ENCODE results near the gene CNTN5.
"Not testable (repeated sequence)": the region's sequence is repeated elsewhere in the genome, so short reads cannot be mapped to it uniquely, and the experiment has no call there.

The CNTN5 gene

GRCh38 chr11:99803501-99803900 is 782.8 kb downstream of the CNTN5 start:
- FAIRE-seq = no peak

- FAIRE-seq = no peak
Observed at GRCh38 chr11:99812516-99812915, 791.8 kb downstream of the CNTN5 start.

- no peak for FAIRE-seq
Observed at GRCh38 chr11:99814021-99814420, 793.3 kb downstream of the CNTN5 start.

GRCh38 chr11:99814738-99815137 is 794.0 kb downstream of the CNTN5 start:
- no peak for FAIRE-seq

- no peak for FAIRE-seq
Observed at GRCh38 chr11:99818991-99819390, 798.2 kb downstream of the CNTN5 start.

GRCh38 chr11:99822846-99823565 is 802.3 kb downstream of the CNTN5 start:
- FAIRE-seq = no peak

- not testable (repeated sequence) for FAIRE-seq
Observed at GRCh38 chr11:99836739-99837138, 816.0 kb downstream of the CNTN5 start.

- FAIRE-seq = no peak
Observed at GRCh38 chr11:99841885-99842284, 821.1 kb downstream of the CNTN5 start.

GRCh38 chr11:99865951-99866350 is 845.2 kb downstream of the CNTN5 start:
- no peak for FAIRE-seq

- no peak for FAIRE-seq
Observed at GRCh38 chr11:99881610-99882009, 860.9 kb downstream of the CNTN5 start.

- no peak for FAIRE-seq
Observed at GRCh38 chr11:99884750-99885149, 864.0 kb downstream of the CNTN5 start.

- no peak for FAIRE-seq
Observed at GRCh38 chr11:99887481-99887880, 866.7 kb downstream of the CNTN5 start.

GRCh38 chr11:99893811-99894210 is 873.1 kb downstream of the CNTN5 start:
- FAIRE-seq = no peak

- FAIRE-seq = no peak
Observed at GRCh38 chr11:99901175-99901574, 880.4 kb downstream of the CNTN5 start.

- no peak for FAIRE-seq
Observed at GRCh38 chr11:99911116-99911515, 890.4 kb downstream of the CNTN5 start.

- FAIRE-seq = no peak
Observed at GRCh38 chr11:99916078-99916477, 895.3 kb downstream of the CNTN5 start.

GRCh38 chr11:99918761-99919160 is 898.0 kb downstream of the CNTN5 start:
- no peak for FAIRE-seq

- no peak for FAIRE-seq
Observed at GRCh38 chr11:99920956-99921355, 900.2 kb downstream of the CNTN5 start.

- no peak for FAIRE-seq
Observed at GRCh38 chr11:99925968-99926367, 905.2 kb downstream of the CNTN5 start.

- no peak for FAIRE-seq
Observed at GRCh38 chr11:99932684-99933083, 911.9 kb downstream of the CNTN5 start.

- FAIRE-seq = no peak
Observed at GRCh38 chr11:99934008-99934407, 913.3 kb downstream of the CNTN5 start.

GRCh38 chr11:99937330-99937729 is 916.6 kb downstream of the CNTN5 start:
- FAIRE-seq = no peak

- FAIRE-seq = no peak
Observed at GRCh38 chr11:99952816-99953215, 932.1 kb downstream of the CNTN5 start.

GRCh38 chr11:99960536-99960935 is 939.8 kb downstream of the CNTN5 start:
- no peak for FAIRE-seq

GRCh38 chr11:99968336-99968735 is 947.6 kb downstream of the CNTN5 start:
- no peak for FAIRE-seq

Measured in TTC549 (cell line).